DMS114 treated with DMSO at 0.1 percent for 48 hours (cell line): ENCODE measurements around the gene MMP11.
A peak's percentile ranks its signal among the peaks of the same experiment; 100 is the strongest.

ENCODE experiments used
- DNase-seq: peaks from one replicate; lab custom pipeline; 2025; ENCODE audit not compliant: unreplicated experiment; lab: John Stamatoyannopoulos, UW

Gene MMP11

DNA sequence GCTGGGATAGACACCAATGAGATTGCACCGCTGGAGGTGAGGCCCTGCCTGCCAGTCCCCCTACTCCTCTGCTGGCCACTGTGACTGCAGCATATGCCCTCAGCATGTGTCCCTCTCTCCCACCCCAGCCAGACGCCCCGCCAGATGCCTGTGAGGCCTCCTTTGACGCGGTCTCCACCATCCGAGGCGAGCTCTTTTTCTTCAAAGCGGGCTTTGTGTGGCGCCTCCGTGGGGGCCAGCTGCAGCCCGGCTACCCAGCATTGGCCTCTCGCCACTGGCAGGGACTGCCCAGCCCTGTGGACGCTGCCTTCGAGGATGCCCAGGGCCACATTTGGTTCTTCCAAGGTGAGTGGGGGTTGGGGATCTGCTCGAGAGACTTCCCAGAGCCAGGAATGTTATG lies 8.4 kb downstream of the MMP11 start:
- no peak for DNase-seq

DNA sequence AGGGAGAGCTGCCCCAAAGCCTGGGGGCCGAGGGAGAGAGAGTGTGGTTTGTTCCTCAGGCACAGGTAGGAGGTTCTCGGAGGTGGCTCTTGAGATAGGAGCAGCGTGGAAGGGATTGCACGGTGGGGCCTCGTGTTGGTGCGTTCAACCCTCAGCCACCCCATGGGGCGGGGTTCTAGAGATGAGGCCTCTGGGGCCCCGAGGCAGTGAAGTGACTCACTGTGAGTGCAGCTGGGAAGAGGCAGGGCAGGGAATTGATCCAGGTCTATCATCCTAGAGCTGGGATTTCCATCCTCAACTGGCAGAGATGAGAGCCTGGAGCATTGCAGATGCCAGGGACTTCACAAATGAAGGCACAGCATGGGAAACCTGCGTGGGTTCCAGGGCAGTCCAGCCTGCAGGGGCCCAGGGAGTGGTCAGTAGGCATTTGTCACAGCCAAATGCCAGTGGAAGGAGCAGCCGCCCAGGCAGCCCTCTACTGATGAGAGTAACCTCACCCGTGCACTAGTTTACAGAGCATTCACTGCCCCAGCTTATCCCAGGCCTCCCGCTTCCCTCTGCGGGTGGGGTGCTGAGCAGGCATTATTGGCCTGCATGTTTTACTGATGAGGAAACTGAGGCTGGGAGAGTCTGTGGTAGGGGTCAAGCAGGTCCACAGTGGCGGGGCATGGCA lies 9.0 kb downstream of the MMP11 start:
- no peak for DNase-seq

DNA sequence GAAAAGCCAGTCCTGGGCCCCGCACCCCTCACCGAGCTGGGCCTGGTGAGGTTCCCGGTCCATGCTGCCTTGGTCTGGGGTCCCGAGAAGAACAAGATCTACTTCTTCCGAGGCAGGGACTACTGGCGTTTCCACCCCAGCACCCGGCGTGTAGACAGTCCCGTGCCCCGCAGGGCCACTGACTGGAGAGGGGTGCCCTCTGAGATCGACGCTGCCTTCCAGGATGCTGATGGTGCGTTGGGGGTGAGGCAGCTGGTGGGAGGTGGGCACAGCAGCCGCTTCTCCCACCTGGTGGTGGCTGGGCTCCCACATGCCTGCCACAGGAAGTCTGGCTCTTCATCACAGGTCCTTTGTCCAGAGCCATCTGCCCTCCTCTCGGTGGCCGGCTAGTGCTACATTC lies 9.6 kb downstream of the MMP11 start:
- DNase-seq, result no peak

DNA sequence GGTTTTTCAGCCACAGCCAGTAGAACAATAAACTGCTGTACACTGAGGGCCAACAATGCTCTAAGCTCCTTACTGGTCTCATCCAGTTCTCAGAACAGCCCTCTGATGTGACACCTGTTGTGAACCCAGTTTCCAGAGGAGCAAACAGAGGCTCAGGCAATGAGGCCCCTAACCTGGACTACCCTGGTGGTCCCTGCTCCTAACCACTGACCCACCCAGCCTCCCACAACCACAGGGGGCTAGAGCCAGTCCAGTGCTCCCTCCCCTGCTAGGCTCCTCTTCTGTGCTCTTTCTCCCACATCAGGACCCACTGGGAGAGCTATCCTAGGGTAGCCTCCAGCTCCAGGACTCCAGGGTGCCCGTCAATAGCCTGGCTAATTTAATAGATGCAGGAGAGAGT lies 10.1 kb downstream of the MMP11 start:
- no peak for DNase-seq

DNA sequence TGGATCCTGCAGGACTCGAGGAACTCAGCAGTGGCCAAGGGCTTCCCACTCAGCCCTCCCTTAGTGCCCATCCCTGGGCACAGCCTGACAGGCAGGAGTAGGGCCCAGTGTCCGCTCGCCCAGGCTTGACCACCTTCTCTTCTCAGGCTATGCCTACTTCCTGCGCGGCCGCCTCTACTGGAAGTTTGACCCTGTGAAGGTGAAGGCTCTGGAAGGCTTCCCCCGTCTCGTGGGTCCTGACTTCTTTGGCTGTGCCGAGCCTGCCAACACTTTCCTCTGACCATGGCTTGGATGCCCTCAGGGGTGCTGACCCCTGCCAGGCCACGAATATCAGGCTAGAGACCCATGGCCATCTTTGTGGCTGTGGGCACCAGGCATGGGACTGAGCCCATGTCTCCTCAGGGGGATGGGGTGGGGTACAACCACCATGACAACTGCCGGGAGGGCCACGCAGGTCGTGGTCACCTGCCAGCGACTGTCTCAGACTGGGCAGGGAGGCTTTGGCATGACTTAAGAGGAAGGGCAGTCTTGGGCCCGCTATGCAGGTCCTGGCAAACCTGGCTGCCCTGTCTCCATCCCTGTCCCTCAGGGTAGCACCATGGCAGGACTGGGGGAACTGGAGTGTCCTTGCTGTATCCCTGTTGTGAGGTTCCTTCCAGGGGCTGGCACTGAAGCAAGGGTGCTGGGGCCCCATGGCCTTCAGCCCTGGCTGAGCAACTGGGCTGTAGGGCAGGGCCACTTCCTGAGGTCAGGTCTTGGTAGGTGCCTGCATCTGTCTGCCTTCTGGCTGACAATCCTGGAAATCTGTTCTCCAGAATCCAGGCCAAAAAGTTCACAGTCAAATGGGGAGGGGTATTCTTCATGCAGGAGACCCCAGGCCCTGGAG lies 10.9 kb downstream of the MMP11 start:
- no peak for DNase-seq

DNA sequence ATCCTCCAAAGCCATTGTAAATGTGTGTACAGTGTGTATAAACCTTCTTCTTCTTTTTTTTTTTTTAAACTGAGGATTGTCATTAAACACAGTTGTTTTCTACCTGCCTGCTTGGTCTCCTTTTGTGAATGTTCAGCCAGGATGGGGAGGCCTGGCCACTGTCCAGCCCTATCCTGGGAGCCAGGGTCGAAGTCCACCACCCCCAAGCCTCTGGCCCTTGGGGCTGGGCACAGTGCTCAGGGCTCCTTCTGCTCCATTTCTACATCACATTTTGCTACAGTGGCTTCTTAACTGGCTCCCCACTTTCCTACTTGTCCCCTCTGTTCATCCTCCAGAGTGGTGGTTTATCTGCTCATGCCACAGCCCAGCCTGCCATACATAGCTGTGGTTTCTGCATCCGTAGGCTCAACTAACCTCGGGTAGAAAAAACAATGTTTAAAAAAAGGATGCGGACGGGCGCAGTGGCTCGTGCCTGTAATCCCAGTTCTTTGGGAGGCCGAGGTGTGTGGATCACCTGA lies 11.6 kb downstream of the MMP11 start:
- DNase-seq, result no peak

DNA sequence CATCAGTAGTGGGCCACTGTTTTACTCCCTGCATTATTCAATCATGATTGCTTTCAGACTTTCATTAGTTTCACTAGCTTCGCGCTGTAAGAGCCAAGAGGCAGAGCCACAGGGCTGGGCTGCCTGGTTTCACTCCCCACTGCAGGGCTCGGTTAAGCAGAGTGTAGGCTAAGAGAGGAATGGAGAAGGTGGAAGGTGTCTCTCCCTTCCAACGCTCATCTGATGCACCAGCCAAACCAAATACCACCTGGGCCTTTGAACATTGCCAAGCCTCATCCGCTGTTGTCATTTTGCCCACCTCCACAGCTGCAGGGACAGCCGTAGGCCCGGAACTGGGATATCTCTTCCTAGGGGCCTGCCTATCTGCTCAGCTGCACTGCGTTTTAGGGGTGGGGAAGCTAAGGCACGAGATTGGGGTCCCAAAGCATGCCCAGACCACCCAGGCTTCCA lies 13.6 kb downstream of the MMP11 start:
- no peak for DNase-seq

DNA sequence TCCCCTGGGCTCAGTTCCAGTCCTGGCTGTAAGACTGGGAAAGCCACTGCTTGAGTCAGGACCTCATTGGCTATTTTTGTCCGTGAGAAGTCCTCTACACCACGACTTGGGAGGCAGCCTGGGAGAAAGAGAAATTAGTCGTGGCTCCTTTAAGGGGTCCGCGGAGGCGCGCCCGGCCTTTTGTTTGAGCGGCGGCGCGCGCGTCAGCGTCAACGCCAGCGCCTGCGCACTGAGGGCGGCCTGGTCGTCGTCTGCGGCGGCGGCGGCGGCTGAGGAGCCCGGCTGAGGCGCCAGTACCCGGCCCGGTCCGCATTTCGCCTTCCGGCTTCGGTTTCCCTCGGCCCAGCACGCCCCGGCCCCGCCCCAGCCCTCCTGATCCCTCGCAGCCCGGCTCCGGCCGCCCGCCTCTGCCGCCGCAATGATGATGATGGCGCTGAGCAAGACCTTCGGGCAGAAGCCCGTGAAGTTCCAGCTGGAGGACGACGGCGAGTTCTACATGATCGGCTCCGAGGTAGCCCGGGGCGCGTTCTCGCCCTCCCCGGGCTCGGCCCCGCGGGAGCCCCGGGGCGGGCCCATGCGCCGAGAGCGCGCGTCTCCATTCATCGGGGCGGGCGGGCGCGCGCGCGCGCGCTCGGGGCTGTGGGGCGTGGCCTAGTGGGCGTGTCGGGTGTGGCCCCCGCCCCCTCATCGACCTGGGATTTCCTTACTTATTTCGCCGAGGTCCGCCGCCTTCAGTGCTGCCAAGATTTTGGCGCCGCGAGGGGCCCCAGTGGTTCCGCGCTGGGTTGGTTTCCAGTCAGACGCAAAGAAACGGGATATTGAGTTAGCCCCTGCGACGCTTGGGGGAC lies 14.3 kb downstream of the MMP11 start, which contains the start of gene SMARCB1:
TSS of gene SMARCB1 (plus strand) at position 215 of the 848 bp plus-strand sequence. CDS start at position 419, 204 bp downstream.
- DNase-seq, result peak; percentile 63

DNA sequence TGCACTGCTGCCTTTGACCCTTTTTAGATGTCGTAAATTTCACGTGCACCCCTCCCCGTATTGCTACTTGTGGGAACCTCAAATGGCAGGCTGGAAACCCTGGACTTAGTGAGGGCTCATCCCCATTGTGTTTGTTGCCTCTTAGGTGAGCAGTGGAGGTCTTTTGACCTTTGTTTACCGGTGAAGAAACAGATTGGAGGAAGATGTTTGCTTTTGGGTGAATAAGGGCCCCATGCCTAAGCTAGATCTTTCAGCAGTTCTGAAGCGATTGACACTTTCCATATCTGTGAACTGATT lies 14.9 kb downstream of the MMP11 start:
- no peak for DNase-seq

DNA sequence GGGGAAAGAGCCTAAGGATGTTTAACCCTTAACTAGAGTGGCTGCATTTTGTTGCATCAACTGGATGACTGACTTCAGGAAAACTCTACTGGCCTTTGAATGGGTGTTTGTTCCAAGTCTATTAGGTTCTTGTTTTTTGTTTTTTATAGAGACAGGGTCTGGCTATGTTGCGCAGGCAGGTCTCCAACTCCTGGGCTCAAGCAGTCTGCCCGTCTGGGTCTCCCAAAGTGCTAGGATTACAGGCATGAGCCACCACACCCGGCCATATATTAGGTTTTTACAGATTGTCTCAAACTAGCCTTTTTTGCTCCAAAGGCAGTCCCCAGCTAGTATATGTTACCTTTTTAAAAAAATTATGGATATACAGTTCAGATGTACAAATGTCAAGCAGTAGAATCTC lies 15.3 kb downstream of the MMP11 start:
- no peak for DNase-seq

DNA sequence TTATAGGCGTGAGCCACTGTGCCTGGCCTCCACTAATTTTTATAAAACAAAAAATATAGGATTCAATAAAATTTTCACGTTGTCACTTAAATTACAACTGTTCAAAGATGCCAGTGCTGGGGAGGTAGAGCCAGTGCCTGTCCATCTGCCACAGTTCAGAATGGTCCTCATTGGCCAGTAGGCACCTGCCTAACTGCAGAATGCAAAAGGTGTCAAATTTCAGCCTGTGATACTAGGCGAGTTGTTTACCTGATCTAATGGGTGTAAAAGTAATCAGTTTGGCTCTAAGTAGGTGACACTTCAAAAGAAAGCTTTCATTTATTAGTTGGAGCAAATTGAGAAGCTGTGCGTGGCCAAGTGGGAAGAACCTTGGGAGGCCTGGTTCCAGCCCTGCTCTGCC lies 16.5 kb downstream of the MMP11 start:
- DNase-seq, result no peak

DNA sequence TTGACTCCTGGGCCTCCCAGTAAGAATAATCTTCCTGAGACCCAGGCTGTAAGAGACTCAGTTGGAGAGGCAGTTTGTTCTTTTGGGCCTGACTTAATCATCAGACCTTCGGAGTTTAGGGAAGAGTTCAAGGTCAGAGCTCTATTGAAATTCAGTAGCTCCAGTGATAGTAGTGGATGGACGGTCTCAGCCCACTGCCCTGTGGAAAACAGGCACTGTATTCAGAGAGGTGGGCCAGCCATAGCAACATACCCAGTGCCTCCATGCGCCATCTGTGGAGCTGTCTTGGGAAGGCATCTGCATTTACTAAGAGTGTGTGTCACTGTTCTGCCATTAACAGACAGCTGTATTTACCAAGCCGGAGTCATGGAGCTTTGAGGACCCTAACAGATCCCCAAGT lies 17.0 kb downstream of the MMP11 start:
- no peak for DNase-seq

DNA sequence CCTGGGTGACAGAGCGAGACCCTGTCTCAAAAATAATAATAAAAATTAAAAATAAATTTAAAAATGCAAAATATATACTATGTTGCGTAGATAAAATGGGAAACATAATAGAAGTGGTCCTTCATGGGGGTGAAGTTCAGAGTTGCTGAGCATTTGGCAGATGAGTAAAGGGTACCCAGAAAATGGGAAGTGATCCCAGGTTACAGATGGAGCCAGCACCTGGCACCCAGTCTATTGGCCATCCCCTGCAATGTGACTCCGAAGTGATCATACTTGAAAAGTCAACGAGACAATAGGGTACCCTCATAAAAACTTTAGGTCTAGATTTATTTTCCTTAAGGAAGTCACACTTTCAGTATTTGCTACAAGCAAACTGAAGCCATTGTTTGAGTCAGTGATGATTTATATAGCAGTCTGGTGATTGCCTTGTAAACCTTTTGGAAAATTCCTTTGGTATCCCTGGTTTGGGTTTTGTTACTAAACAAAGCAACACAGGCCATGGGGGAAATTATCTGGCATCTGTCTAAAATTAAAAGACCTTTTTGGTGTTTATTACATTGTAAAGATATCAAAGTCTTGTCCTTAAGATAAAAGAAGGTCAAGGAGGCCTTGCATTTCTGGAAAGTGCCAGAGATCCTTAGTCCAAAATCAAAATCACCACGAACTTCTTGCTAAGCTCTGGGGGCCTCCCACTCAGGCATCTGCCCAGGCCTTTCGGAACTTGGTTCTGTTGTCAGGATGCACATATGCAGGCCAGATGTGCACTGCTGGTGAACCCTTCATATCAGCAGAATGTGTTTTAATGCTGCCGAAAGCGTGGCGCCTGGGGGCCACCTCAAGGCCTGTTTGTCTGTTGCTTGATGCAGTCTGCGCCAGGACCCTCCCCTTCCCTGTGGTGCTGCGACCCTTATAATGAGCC lies 18.4 kb downstream of the MMP11 start:
- no peak for DNase-seq

DNA sequence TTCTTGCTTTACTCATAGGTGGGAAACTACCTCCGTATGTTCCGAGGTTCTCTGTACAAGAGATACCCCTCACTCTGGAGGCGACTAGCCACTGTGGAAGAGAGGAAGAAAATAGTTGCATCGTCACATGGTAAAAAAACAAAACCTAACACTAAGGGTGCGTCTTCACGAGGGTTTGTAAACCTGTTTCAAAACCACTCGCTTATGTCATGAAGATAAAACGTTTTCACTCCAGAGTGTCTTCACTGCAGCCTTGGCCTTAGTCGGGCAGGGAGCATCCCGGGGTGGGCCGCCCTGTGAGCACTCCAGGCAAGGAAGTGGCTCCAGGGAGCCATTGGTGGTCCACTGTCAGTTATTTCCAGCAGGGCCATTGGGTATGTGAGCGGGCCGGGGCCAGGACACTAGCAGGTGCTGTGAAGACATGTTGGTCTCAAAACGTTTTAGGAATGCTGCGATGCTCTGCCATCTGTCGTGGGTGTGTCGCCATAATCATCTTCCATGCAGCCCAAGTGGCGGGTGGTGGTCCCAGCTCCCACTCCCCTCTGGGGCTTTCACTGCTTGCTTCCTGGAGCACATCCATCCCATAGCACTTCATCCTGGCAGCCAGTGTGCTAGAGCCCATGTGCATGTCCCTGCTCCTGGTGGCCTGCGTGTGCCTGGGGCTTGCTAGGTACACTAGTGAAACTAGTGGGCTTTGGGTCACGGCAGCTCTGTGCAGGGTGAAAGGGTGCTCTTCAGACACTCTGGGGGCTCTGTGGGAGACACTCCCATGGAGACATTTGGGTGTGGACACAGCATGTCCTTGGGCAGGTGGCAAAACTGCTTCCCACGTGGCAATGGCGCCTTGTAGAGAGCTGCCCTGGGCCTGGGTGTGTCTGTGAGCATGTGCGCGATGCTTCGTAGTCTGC lies 19.3 kb downstream of the MMP11 start:
- no peak for DNase-seq

DNA sequence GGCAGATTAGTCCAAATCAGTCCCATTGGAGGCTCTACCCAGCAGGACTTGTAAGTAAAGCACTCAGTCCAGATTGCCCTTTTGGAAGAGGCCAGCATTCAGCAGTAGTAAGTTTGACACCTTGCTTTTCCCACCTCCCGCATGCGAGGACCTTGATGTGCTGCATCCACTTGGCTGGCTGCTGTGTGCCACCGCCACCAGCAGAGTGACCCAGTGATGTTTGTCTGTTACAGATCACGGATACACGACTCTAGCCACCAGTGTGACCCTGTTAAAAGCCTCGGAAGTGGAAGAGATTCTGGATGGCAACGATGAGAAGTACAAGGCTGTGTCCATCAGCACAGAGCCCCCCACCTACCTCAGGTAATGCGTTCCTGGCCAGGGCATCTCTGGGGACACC lies 20.7 kb downstream of the MMP11 start:
- no peak for DNase-seq

DNA sequence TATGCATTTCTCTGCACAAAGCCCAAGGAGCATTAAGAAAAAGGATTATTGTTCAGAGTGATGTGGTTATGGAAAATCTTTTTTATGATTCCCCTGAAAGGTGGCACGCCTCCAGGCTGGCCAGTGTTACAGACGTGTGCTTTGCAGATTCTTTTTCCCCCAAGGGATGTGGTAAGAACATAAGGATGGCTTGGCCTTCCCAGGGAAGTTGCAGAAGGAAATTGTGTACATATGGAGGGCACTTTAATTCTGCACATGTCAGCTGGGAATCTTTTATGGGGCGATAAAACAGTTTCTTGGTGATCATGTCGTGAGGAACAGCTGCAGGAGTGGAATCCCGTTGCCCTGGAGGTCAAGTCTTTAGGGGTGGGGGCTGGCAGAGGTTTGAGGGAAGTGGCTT lies 23.8 kb downstream of the MMP11 start:
- no peak for DNase-seq

DNA sequence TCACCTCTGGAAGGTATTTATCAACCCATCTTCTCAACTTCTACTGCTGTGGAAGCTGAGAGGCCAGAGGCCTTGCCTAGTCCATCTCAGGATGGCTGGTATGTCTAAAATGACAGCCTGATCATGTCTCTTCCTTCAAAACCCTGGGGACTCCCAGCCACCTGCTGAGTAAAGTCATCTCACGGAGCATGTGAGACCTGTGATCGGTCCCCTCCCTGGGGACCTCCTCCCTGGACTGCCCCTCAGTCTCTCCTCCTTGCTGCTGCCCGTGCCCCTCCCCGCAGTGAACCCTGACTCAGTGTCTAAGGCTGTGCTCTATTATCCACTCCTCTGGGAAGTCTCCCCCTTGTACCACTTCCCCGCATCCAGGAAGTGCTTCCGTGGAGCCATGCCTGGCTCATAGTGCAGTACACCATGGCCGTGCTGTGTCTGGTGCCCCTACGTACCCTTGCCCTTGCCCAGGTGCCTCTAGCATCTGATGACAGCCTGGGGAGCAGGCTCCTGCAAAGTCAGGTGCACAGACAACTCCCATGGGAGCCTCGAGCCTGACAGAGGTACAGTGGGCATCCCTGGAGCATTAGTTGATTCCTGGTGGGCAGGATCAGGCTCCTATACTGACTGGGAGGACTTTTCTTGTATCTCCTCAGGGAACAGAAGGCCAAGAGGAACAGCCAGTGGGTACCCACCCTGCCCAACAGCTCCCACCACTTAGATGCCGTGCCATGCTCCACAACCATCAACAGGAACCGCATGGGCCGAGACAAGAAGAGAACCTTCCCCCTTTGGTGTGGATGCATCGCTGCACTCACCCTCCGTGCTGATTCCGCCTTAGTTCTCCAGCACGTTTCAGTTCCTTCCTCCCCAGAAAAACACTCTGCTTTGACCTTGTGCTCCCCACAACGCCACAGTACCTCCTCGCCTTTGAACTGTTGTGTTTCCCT lies 27.9 kb downstream of the MMP11 start:
- DNase-seq, result no peak

DNA sequence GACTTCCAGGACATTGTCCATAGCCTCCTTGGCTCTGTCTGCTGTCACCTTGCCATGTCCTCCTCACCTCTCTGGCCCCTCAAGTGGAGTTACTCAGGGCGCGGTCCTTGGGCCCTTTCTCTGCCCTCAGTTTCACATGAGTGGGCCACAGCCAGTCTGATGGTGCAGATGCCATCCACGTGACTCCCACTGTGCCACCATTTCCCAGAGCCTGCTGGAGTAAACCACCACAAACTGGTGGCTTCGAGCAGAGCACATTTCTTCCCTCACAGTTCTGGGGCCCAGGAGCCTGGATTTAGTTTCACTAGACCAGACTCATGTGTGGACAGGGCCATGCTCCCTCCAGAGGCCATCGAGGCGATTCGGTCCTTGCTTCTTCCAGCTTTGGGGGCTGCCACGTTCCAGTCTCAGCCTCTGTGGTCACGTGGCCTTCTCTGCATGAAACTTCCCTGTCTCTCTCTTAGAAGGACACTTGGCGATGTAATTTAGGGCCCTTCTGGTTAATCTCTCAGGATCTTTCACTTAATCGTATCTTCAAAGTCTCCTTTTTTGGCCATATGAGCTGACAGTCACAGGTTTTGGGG lies 28.7 kb downstream of the MMP11 start:
- no peak for DNase-seq
